Glomerular visceral epithelial cell (primary cell): ENCODE measurements around the gene FRMPD3.

Experiments
- DNase-seq: peaks from one replicate; pipeline ENCODE4 v3.0.0-alpha.2; 2016; ENCODE audit errors: extremely low spot score

FRMPD3 gene

DNA sequence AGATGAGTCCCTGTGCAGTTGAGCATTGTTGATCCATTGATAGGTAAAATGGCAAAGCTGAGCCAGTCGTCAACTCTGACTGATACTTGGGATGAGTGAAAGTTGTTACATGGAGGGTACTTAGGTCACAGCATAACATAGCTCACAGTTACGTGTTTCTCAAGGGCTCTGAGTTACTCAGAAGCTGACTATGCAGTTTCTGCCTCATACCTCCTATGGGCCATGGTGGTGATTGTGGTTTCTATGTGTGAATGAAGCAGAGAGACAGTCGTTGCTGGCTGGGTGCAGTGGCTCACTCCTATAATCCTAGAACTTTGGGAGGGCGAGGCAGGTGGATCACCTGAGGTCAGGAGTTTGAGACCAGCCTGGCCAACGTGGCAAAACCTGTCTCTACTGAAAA, 30.8 kb downstream of the FRMPD3 start:
- DNase-seq = no peak

DNA sequence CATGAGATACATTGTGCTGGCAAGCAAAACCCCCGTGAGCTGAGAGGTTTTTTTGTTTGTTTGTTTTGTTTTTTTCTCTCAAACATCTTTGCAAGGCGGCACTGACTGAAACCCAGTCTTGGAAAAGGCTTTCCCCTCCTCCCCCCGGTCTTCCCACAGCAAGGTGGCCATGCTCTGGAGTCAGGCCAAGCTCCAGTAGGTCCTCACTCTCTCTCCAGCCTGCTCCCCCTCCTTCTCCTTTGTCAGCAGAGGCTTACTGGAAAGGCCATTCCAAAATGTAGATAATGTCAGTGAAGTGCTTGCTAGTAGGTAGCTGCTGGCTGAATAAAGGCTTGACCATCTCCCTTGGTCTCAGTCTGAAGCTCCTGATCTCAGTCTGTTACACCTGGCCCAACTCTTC, 32.6 kb downstream of the FRMPD3 start:
- DNase-seq = no peak

DNA sequence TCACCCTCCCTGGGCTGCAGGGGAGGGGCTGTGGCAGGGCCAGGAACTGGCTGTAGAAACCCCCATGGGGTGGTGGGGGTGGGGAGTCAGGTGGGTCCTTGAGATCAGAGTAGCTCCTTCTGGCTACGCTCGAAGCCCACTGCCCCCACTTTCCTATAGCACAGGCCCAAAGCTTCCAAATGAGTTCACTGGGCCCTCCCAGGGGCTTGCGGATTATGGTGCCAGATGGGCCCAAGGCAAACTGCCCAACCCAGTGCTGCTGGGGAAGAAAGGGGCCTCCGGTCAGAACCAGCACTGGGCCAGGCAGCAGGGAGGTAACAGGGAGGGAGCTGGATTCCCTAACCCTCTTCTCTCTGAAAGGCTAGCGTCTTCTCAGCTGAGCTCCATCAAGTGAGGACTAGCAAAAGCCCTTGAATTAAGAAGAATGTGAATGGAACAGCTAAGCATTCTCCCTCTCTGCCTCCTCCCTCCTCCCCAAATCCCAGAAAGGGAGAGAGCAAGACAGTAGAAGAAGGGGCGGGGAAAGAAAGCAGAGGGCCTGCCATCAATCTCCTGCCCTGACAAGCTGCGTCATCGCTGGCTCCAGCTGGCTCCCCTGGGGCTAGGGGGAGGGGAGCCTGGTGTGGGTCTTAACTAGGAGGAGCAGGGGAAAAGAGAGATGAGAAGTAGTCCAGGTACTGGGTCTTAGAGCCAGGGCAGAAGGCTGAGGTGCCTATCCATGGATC, 34.7 kb downstream of the FRMPD3 start:
- DNase-seq = peak; percentile 6

DNA sequence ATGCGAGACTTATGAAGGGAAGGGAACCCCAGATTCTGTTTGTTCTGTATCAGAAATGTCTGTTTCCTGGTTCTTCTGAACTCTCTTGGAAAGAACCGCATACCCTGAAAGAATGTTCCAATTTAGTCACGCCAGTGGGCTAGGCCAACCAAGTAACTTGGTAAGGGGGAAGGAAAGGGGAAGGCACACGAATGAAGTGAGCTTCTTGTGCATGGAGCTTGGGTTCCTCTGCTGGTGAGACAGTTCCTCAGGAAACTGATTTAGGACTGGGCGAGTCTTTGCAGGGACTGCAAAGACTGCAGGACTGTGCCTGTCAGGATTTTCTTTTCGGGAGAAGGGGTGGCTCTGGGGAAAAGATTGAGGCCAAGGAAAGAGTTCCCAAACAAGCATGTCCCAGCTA, 35.6 kb downstream of the FRMPD3 start:
- DNase-seq = no peak

DNA sequence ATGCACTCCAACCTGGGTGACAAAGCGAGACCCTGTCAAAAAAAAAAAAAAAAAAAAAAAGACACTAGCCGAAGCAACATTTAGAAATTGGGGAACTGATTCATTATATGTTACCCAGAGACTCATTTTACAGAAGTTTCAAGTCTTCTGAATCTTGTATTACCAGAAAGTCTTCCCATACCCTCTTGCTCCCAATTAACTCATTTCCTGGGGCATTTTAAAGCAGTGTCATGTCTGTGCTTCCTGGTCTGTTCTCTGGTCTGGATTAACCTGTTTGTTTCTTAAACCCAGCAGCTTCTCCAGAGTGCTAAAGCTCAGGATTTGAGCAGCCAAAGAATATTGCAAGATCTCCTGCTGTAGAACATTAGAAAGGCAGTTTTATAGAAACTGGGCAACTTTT, 43.7 kb downstream of the FRMPD3 start:
- no peak for DNase-seq

DNA sequence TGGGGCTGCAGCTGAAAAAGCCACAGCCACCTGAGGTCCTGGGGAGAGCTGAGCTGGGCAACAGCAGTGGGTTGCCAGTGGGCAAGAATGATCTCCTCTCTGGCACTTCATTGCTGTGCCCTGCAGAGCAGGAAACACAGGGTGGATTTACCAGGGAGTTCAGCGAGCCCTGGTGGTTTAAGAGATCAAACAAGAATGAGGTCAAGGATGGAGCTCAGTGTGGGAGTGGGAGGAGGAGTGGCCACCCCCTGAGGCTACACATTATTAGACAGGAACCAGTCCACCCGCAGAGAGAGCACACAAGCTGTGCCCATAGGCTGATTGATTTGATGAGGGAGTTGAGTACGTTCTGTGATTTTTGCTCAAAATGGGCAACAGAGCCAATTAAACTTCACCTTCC, 47.3 kb downstream of the FRMPD3 start:
- DNase-seq = no peak
